OCI-LY7 (cell line): ENCODE data around the gene TRERF1. TPM values are rescaled to one million over a fixed set of nuclear protein-coding genes. Genes with fewer than 3 reads are reported as not detected.

Experiments
- BruUV-seq: library from RNA; stranded (reverse); fragments of 400-500 nt; replicated peaks from 2 replicates; lab custom pipeline; 2021; lab: Mats Ljungman, UMichigan
- CTCF ChIA-PET: fragments of 300-600 bp; sonication (Branson Sonifier 250); formaldehyde crosslinking; loops from one replicate; lab custom pipeline; 2022; ENCODE audit warnings: antibody characterized with exemption; ENCODE audit not compliant: unreplicated experiment; lab: Charles Lee
- POLR2A ChIA-PET: fragments of 300-600 bp; sonication (Branson Sonifier 250); formaldehyde crosslinking; loops from one replicate; lab custom pipeline; 2022; ENCODE audit warnings: antibody characterized with exemption; lab: Charles Lee
- DNase-seq: peaks from one replicate; pipeline ENCODE4 v3.0.0-alpha.2; 2015; ENCODE audit warnings: low spot score
- H2AFZ ChIP-seq: fragments of 200-600 bp; sonication (generic), shearing (Covaris generic); 2 replicates; pipeline ENCODE4 v1.6.1; 2014; ENCODE audit warnings: mild to moderate bottlenecking, antibody characterized with exemption, low read length, moderate library complexity
- H3K27ac ChIP-seq: fragments of 200-600 bp; sonication (generic); 2 replicates; pipeline ENCODE4 v1.5.1; 2014; ENCODE audit warnings: mixed run types, low read depth, mild to moderate bottlenecking, moderate library complexity, low read length, inconsistent platforms; ENCODE audit not compliant: poor library complexity, severe bottlenecking
- H3K36me3 ChIP-seq: fragments of 200-600 bp; sonication (generic); 2 replicates; pipeline ENCODE4 v1.6.1; 2014; ENCODE audit warnings: mild to moderate bottlenecking, antibody characterized with exemption, low read length, moderate library complexity, mixed read lengths; ENCODE audit not compliant: insufficient read depth
- H3K4me1 ChIP-seq: fragments of 200-600 bp; sonication (generic); 2 replicates; pipeline ENCODE4 v1.5.1; 2014; ENCODE audit warnings: mild to moderate bottlenecking, low read length; ENCODE audit not compliant: insufficient read depth, poor library complexity, severe bottlenecking
- H3K4me2 ChIP-seq: fragments of 200-600 bp; sonication (generic); 2 replicates; pipeline ENCODE4 v1.6.1; 2014; ENCODE audit warnings: mild to moderate bottlenecking, low read length
- H3K4me3 ChIP-seq: fragments of 200-600 bp; sonication (generic); 2 replicates; pipeline ENCODE4 v1.5.1; 2014; ENCODE audit warnings: mild to moderate bottlenecking, low read depth, low read length; ENCODE audit not compliant: poor library complexity, severe bottlenecking
- H3K79me2 ChIP-seq: fragments of 200-600 bp; sonication (generic); 2 replicates; pipeline ENCODE4 v1.6.1; 2016; ENCODE audit warnings: low read depth, mild to moderate bottlenecking, low read length, moderate library complexity, mixed read lengths; ENCODE audit not compliant: insufficient read depth
- H3K9me2 ChIP-seq: fragments of 200-600 bp; sonication (generic); 2 replicates; pipeline ENCODE4 v1.6.1; 2016; ENCODE audit warnings: mild to moderate bottlenecking, low read length, mixed read lengths; ENCODE audit not compliant: insufficient read depth
- H3K9me3 ChIP-seq: fragments of 200-600 bp; sonication (generic); 2 replicates; pipeline ENCODE4 v1.6.1; 2014; ENCODE audit warnings: mild to moderate bottlenecking, mixed run types, low read length, mixed read lengths
- H4K20me1 ChIP-seq: fragments of 200-600 bp; sonication (generic); 2 replicates; pipeline ENCODE4 v1.6.1; 2014; ENCODE audit warnings: mild to moderate bottlenecking, antibody characterized with exemption, low read length, moderate library complexity, mixed read lengths; ENCODE audit not compliant: insufficient read depth
- EZH2phosphoT487 ChIP-seq: fragments of 200-600 bp; sonication (generic); IDR thresholded peaks from 2 replicates; pipeline ENCODE4 v1.6.1; 2018; ENCODE audit warnings: low read depth, borderline replicate concordance, mild to moderate bottlenecking, mixed run types, antibody characterized with exemption, low read length, moderate library complexity, mixed read lengths
- intact Hi-C: fragments of 100-400 bp; cut with micrococcal nuclease; formaldehyde crosslinking; loops from one replicate; pipeline ENCODE4 v1.10.0; 2022; ENCODE audit not compliant: unreplicated experiment
- total RNA-seq, 2 experiments: library from RNA; depleted of rRNA in 1 of 2; stranded (reverse); fragments of >200 nt in 1 of 2; shearing (Covaris generic) in 1 of 2; gene quantifications; 2 replicates each; pipeline ENCODE4 v1.2.3, GENCODE V29; 2014 to 2022
- TF ChIP-seq, protein P1 (sequence below): fragments of 200-600 bp; sonication (generic); conservative IDR thresholded peaks from 2 replicates; pipeline ENCODE4 v1.5.1; 2014; ENCODE audit warnings: mild to moderate bottlenecking, antibody characterized with exemption, low read length, moderate library complexity, mixed read lengths

Gene TRERF1
- total RNA-seq, 2 experiments from 2014 or later, result 5.7 to 12.9 TPM

DNA sequence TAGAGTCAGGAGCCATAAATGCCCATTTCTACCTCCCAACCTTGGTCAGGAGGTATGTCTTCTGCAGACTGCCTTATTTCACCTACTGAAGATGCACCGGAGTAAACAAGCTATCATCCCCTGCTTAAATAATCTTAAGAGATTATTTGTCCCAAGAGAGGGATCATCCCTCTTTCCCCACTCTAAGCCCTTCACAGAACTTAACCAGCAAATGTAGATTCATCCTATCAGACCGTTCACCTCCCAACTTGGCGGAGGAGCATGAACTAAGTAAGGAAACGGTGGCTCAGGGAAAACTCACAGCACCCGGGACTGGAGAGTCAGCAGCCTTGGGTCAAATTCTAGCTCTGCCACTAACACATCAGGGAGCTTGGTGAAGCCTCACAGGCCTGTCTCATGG, 115.3 kb downstream of the TRERF1 start:
- Histone ChIP-seq H2AFZ (no peak overlapping the region), H3K4me1 (no peaks in the 10 kb centered on the region), H3K79me2 (no peaks in the 10 kb centered on the region), H3K36me3 (no peaks in the 10 kb centered on the region), H3K27ac (no peak overlapping the region), H4K20me1 (no peaks in the 10 kb centered on the region), H3K4me3 (no peak overlapping the region), H3K4me2 (no peak overlapping the region), H3K9me3 (no peaks in the 10 kb centered on the region), H3K9me2 (no peaks in the 10 kb centered on the region)
- intact Hi-C loops, result no loop called here
- POLR2A ChIA-PET, result interaction anchor here (1.1 kb wide), 1 partner anchor 107 kb away, joined by 3 read pairs; no protein-coding TSS in a partner anchor
- DNase-seq, result no peak
- BruUV-seq, result no TSS peak
- TF ChIP-seq EZH2phosphoT487, result no peak
- TF ChIP-seq, protein P1, sequence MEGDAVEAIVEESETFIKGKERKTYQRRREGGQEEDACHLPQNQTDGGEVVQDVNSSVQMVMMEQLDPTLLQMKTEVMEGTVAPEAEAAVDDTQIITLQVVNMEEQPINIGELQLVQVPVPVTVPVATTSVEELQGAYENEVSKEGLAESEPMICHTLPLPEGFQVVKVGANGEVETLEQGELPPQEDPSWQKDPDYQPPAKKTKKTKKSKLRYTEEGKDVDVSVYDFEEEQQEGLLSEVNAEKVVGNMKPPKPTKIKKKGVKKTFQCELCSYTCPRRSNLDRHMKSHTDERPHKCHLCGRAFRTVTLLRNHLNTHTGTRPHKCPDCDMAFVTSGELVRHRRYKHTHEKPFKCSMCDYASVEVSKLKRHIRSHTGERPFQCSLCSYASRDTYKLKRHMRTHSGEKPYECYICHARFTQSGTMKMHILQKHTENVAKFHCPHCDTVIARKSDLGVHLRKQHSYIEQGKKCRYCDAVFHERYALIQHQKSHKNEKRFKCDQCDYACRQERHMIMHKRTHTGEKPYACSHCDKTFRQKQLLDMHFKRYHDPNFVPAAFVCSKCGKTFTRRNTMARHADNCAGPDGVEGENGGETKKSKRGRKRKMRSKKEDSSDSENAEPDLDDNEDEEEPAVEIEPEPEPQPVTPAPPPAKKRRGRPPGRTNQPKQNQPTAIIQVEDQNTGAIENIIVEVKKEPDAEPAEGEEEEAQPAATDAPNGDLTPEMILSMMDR, result no peak
- CTCF ChIA-PET, result no interaction called here

DNA sequence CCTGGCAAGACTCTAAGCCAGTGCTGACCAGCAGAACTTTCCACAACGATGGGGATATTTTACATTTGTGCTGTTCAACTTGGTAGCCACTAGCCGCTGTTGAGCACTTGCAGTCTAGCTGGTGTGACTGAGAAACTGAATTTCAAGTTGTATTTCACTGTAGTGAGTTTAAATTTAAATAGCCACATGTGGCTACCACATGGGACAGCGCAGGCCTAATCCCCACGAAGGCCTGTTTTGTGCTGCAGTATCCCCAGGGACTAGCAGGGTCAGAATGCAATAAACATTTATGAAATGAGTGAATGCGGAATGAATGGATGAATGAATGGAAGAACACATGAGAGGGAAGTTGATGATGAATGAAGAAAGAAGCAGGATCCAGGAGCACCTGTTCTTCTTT, 115.8 kb downstream of the TRERF1 start:
- no peak overlapping the region for H3K27ac ChIP-seq
- POLR2A ChIA-PET, result no interaction called here
- intact Hi-C loops, result no loop called here
- no peaks in the 10 kb centered on the region for H3K4me1 ChIP-seq
- no peak overlapping the region for H3K4me2 ChIP-seq
- no TSS peak for BruUV-seq
- H3K79me2 ChIP-seq, result no peaks in the 10 kb centered on the region
- no peaks in the 10 kb centered on the region for H3K9me3 ChIP-seq
- no peak for DNase-seq
- no peaks in the 10 kb centered on the region for H3K36me3 ChIP-seq
- CTCF ChIA-PET, result no interaction called here
- TF ChIP-seq, protein P1, result no peak
- no peak for TF ChIP-seq EZH2phosphoT487
- H4K20me1 ChIP-seq, result no peaks in the 10 kb centered on the region
- H3K4me3 ChIP-seq, result no peak overlapping the region
- H2AFZ ChIP-seq, result no peak overlapping the region
- no peaks in the 10 kb centered on the region for H3K9me2 ChIP-seq

DNA sequence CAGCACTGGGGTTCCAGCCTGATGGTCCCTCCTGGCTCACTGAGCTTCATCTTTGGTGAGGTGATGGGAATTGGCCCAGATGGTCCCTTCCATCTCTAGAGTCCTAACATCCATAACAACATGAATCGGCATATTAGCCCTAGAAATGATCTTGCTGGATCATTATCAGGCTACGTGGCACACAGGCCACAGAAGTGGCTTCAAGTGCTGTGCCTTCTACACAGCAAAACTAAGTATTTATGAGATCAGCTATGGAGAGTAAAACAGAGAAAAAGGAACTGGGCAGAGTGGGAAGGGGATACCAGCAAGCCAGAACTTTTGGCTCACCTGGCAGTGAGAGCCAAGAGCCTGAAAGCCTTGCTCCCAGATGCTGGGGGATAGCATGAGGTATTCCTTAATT, 116.9 kb downstream of the TRERF1 start:
- TF ChIP-seq, protein P1, result no peak
- no peak for TF ChIP-seq EZH2phosphoT487
- Histone ChIP-seq H3K79me2 (no peaks in the 10 kb centered on the region), H2AFZ (no peak overlapping the region), H3K9me2 (no peaks in the 10 kb centered on the region), H3K4me2 (no peak overlapping the region), H3K4me1 (no peaks in the 10 kb centered on the region), H3K9me3 (no peaks in the 10 kb centered on the region), H3K27ac (no peak overlapping the region), H3K4me3 (no peak overlapping the region), H4K20me1 (no peaks in the 10 kb centered on the region), H3K36me3 (no peaks in the 10 kb centered on the region)
- BruUV-seq, result no TSS peak
- CTCF ChIA-PET, result no interaction called here
- intact Hi-C loops, result no loop called here
- no peak for DNase-seq
- POLR2A ChIA-PET, result no interaction called here
